GM18526 (cell line): ENCODE measurements around the gene THRSP.

Experiments used
- POLR2A ChIP-seq: IDR thresholded peaks from 3 replicates; pipeline ENCODE4 v1.6.1; 2011; ENCODE audit not compliant: insufficient read length; ENCODE audit errors: extremely low read depth

THRSP gene

DNA sequence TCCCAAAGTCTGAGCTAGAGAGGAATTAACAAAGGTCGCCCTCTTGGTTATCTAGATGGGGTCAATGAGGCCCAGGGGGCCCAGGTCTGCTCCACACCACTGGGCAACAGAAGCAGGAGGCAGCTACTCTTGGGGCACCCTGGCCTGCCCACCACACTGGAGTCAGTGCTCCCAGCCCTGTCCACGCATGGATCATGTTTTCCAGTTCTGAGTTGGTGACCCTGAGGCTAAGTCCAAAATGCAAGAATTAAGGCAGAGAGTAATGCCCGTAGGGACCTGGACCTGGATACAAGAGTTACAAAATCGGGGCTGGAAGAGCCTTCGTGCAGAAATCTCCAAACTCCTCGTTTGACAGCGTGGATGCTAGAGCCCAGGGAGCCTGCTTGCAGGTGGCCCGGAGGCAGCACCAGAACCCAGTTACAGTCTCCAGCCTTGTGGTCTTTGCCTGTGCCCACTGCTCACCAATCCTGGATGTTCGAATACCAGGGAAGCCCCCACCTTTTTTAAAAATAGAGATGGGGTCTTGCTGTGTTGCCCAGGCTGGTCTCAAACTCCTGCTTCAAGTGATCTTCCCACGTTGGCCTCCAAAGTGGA lies 6.1 kb upstream of the THRSP start:
- no peak for TF ChIP-seq POLR2A

DNA sequence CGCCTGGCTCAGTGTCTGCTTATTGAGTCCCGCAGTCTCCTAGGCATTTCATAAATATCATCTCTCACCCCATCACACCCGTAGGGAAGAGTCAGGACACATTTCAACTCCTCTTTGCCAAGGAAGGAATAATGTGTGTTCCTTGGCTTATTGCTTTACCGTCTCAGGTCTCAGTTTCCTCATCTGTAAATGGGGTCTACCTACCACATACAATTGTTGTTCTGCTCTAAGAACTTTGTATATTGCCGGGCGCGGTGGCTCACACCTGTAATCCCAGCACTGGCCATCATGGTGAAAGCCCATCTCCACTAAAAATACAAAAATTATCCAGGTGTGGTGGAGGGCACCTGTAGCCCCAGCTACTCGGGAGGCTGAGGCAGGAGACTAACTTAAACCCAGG lies 3.1 kb upstream of the THRSP start:
- TF ChIP-seq POLR2A, result no peak

DNA sequence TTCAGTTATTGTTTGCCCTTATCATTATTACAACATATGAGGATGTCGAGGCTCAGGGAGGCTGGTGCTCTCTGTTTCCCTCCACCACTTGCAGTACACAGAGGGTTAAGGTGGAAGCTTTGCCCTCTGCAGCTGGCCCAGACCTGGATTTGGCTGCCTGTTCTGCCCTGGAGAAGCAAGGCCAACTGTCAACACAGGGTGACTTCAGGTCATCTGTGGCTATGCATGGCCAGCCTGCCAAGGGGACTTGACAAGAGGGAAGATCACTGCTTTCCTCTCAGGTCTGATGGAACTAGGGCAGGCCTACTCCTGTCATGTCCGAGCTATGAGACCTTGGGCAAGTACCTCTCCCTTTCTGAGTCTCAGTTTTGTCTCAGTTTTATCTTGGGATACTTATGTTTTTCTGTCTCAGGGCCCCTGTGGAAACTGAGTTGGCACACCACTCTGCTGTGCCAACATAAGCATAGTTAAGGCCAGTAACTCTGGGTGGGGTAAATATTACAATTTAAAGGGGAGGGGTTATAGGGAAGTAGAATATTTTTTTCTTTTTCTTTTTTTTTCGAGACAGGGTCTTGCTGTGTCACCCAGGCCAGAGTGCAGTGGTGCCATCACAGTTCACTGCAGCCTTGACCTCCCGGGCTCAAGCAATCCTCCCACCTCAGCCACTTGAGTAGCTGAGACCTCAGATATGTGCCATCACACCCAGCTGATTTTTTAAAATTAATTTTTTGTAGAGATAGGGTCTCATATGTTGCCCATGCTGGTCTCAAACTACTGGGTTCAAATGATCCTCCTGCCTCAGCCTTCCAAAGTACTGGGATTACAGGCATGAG lies 2.4 kb upstream of the THRSP start:
- no peak for TF ChIP-seq POLR2A

DNA sequence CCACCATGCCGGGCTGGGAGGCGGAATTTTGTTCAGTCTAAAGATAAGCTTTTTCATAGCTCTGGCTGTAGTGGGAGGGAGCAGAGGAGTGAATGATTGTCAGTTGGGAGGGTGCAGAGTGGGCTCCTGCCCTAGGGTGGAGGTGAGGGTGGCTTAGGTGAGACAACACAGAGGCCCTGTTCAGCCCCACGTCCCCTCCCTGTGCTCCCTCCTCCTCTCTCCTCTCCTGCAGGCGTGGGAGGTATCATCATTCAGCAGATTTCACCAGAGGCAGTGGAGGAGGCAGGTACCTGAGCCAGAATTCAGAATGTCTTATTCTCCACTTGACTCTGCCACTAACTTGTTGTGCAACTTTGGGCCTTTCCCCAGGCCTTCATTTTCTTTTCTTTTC lies 1.7 kb upstream of the THRSP start:
- TF ChIP-seq POLR2A, result no peak

DNA sequence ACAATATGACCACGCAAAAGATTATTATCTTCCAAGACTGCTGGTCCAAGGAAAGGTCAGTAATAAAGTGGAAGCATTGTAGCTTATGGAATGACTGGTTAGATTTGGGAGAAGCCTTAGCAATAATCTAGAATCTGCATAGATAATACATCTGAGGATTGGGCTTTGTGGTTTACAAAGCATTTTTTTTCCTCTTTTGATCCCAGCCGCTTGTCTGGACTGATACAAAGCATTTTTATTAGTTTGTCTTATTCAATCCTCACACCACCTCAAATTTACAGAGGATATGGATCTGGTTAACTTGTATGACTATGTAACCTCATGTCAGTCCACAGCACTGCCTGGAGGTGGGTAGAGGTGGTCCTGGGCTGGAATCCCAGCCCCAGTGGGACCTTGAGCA lies 990 bp upstream of the THRSP start:
- TF ChIP-seq POLR2A, result no peak

DNA sequence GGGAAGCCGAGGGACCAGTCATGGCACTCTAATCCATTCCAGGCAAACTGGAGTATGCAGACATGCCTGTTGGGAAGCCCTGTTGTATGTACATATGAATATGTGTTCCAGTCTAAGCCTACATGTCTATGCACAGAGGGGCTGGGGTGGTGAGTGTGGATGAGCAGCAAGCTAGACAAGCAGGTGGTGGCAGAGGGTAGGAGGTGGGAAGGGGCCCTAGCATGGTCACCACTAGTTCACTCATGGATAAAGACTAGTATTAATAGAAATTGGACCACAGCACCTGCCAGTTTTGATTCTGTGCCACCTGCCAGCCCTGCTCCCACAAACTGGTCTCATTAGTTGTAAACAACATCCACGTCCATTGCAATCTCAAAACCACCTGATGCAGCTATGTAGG lies 1.5 kb downstream of the THRSP start:
- TF ChIP-seq POLR2A, result no peak

DNA sequence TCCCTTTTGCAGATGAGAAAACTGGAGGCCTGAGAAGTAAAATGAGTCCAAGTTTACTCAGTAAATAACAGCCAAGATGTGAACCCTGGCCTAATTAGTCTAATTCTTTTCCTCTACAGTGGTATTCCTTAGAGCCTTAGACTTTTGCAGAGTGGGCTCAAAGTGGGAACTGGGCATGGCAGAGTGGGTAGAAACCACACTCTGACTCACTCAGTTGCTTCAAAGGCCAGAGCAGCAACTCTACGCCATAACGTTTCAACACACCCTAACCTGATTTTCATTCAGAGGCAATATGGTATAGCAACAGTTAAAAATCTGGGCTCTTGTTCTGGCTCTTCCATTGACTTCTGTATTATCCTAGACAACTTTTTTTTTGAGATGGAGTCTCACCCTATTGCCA lies 2.8 kb downstream of the THRSP start:
- no peak for TF ChIP-seq POLR2A

DNA sequence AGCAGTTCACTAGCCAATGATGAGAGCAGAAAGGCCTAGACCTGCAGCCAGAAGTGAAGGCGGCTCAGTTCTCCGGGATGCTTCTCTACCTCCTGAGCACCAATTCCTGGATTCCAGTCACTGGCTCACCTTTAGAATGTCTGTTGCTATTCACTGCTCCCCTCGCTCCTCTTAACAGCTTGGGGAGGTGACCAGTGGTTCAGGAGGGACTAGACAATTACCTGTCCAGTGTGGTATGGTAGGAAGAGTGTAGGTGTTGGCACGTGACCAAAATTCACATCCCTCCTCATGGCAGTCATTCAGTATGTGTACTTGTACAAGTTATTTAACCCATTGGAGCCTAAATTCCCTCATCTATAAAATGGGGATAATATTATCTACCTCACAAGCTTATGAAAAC lies 4.0 kb downstream of the THRSP start:
- no peak for TF ChIP-seq POLR2A

DNA sequence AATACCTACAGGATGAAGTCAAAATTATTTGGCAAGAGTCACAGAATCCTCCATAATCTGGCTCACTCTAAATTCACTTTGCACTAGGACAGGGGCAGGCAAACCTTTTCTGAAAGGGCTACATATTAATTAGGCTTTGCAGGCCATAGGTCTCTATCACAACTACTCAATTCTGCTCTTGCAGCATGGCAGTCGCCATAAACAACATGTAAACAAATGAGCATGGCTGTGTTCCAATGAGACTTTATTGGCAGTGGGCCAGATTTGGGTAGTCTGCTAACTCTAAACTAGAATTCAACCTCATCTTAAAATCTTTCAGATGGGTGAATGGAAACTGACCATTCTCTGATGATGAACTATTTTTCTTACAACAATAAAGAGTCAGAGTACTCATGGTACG lies 5.8 kb downstream of the THRSP start:
- TF ChIP-seq POLR2A, result no peak

DNA sequence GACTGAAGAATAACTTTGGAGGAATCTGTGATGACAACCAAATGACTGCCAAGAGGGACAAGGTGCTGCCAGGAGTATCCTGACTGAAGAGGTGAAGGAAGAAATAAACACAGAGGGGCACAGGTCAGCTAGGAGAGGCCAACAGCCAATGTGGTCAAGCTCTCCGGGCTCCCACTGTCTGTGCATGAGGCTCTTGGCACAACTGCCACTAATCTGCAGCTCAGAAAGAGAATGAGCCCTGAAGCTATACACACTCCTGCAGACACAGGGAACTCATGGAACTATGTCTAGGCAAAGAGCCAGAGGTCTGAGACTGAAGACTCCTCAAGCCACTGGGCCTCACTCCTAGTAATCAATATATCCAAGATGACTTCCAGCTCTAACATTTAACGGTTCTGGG lies 7.0 kb downstream of the THRSP start:
- no peak for TF ChIP-seq POLR2A

DNA sequence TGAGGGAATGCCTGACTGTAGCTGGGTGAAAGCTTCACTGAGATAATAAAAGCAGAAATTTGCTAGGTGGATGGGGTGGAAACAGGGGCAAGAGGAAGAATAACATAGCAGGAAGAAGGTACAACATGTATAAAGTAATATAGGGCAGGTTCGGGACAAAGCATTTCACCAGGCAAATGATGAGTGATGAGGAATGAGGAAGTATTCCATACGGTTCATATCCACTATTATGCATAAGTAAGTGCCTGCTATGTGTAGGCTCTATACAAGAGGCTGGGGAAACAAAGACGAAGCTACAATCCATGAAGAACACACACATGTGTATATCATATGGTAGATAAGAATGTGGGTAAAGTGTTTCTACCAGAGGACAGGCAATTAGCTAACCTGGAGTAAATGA lies 8.1 kb downstream of the THRSP start:
- TF ChIP-seq POLR2A, result no peak

DNA sequence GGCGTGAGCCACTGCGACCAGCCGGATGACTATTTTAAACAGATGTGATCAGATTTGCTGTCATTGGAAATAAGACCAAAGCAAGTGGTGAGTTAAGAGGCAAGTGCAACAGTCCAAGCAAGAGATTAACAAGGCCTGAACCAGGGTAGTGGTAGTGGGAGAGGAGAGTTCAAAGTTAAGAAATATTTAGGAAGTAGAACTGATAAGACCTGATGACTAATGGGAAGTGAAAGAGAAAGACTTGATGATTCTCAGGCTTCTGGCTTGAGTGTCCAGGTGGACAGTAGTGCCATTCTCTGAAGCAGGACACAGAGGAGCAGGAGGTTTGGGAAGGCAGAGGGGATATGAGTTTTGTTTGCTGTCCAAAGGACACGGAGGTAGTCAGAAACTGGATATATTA lies 8.8 kb downstream of the THRSP start:
- no peak for TF ChIP-seq POLR2A

DNA sequence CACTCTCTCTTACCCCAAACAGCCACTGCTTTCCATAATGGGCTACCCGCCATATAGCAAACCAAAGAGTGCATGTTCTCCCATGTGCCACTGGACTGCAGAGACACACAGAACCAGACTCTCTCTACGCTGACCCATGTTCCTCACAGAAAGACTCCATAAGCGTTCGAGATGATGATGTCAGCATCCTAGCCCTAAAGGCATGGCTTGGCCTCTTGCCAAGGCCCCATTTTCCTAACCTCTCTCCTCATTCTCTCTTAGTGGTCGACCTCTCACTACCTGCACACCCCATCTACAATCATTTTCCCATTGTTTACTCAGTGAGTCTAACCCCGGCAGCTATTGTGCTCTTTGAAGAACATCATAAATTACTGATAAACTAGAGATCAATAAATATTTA lies 11.1 kb downstream of the THRSP start:
- TF ChIP-seq POLR2A, result no peak

DNA sequence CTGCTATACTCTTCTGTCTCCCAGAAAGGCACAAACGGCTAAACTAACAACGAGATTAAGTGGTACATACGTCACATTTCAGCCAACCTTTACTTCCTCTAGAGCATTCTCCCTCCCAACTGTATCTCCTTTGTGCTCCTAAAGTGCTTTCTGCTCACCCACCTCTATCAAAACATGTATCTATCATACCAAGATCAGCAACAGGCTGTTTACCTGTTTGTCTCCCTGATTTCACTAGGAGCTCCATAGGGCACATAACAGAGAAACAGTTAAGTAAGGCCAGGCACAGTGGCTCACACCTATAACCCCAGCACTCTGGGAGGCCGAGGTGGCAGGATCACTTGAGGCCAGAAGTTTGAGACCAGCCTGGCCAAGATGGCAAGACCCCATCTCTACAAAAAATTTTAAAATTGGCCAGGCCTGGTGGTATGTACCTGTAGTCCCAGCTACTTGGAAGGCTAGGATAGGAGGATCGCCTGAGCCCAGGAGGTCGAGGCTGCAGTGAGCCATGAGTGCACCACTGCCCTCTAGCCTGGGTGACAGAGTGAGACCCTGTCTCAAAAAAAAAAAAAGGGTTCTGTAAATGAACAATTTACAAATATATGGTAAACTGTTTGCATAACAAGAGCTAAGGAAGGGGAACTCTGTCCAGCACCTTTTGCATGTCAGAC lies 13.2 kb downstream of the THRSP start:
- no peak for TF ChIP-seq POLR2A

DNA sequence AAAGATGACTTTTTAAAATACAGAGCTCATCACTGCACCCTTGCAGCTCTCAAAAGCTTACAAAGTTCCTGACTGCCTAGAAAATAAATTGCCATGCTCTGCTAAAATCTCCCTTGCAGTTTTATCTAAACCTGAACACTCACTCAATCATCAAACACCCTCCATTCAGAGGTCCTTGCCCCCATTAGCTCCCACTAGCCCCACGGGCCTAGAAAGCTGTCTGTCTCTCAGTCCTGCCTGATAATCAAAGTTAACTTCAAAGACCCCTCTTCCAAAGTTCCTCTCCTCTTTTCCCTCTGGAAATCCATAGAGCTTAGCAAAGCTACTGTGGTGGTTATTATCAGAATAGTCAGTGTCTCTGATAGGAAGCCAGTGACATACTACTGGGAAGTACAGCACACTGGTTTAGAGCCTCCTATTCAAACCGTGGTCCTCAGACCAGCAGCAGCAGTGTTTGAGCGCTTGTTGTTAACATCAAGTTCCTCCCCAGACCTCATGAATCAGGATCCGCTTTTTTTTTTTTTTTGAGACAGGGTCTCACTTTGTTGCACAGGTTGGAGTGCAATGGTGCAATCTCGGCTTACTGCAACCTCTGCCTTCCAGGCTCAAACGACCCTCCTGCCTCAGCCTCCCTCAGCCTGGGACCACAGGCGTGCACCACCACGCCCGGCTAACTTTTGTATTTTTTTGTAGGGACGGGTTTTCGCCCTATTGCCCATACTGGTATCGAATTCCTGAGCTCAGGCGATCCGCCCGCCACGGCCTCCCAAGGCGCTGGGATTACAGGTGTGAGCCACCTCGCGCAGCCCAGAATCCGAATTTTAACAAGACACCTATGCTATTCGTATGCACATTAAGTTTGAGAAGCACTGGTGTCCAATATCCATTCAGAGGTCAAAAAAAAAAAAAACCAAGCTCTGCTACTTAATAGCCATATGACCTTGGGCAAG lies 14.8 kb downstream of the THRSP start:
- no peak for TF ChIP-seq POLR2A
